NCI-H146 treated with DMSO at 0.1 percent for 48 hours (cell line): ENCODE results near the gene BMP15.

ENCODE experiments used
- DNase-seq: peaks from one replicate; lab custom pipeline; 2025; ENCODE audit not compliant: unreplicated experiment; lab: John Stamatoyannopoulos, UW

The BMP15 gene

GRCh38 chrX:50910685-50911176 is at the start of gene BMP15:
Gene BMP15, plus strand, starts transcription at chrX:50910735. Its CDS starts 49 bp downstream, at chrX:50910784.
- DNase-seq = no peak

- no peak for DNase-seq
These were observed 47.1 kb upstream of the BMP15 start for GRCh38 chrX:50863471-50863870.

- no peak for DNase-seq
These were observed 45.2 kb upstream of the BMP15 start for GRCh38 chrX:50865311-50865710.

- DNase-seq = no peak
These were observed 38.5 kb upstream of the BMP15 start for GRCh38 chrX:50871922-50872453.

- DNase-seq = no peak
These were observed 35.7 kb upstream of the BMP15 start for GRCh38 chrX:50874876-50875275.

GRCh38 chrX:50876551-50876950 is 34.0 kb upstream of the BMP15 start:
- DNase-seq = no peak

GRCh38 chrX:50877310-50877709 is 33.2 kb upstream of the BMP15 start:
- no peak for DNase-seq

GRCh38 chrX:50881028-50881427 is 29.5 kb upstream of the BMP15 start:
- DNase-seq = no peak

GRCh38 chrX:50888884-50889283 is 21.7 kb upstream of the BMP15 start:
- DNase-seq = no peak

GRCh38 chrX:50889582-50889981 is 21.0 kb upstream of the BMP15 start:
- DNase-seq = no peak

GRCh38 chrX:50893047-50893446 is 17.5 kb upstream of the BMP15 start:
- no peak for DNase-seq

- DNase-seq = no peak
These were observed 17.1 kb upstream of the BMP15 start for GRCh38 chrX:50893466-50893865.

- DNase-seq = no peak
These were observed 5.2 kb upstream of the BMP15 start for GRCh38 chrX:50905334-50905733.

- DNase-seq = no peak
These were observed 3.0 kb downstream of the BMP15 start for GRCh38 chrX:50913520-50913919.

GRCh38 chrX:50920132-50920531 is 9.6 kb downstream of the BMP15 start:
- DNase-seq = no peak

- DNase-seq = no peak
These were observed 16.6 kb downstream of the BMP15 start for GRCh38 chrX:50927127-50927526.

GRCh38 chrX:50941638-50942037 is 31.1 kb downstream of the BMP15 start:
- DNase-seq = no peak

- no peak for DNase-seq
These were observed 31.9 kb downstream of the BMP15 start for GRCh38 chrX:50942471-50942870.

- no peak for DNase-seq
These were observed 41.9 kb downstream of the BMP15 start for GRCh38 chrX:50952406-50952805.

GRCh38 chrX:50953832-50954231 is 43.3 kb downstream of the BMP15 start:
- DNase-seq = no peak

GRCh38 chrX:50962156-50962555 is 51.6 kb downstream of the BMP15 start:
- no peak for DNase-seq

GRCh38 chrX:50963842-50964241 is 53.3 kb downstream of the BMP15 start:
- no peak for DNase-seq
